ENCODE data around the gene PIK3CG. TPM values are rescaled to one million over a fixed set of nuclear protein-coding genes. Genes with fewer than 3 reads are reported as not detected.
"Not testable (repeated sequence)": the region's sequence is repeated elsewhere in the genome, so short reads cannot be mapped to it uniquely, and the experiment has no call there.

The PIK3CG gene
- total RNA-seq, 1 donor from 2014 or later: 0.50 TPM

DNA sequence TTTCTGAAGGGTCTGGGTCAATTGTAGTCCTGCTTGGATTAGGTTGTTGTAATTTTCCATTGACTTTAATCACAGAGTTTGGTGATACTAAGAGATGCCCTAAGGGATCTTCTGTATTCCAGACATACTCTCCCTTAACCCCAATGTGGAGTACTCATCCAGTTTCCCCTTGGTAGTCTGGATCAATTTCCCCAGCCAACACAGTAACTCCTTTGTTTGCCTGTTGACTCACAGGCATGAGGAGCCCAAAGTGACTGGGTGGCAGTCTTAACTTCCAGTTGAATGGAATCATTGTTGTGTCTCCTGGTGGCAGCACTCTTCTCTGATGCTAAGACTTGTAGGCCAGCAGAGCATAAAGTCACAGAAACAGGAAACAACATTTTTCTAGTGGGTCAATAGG is 41.5 kb upstream of the PIK3CG start:
- no peaks in the 10 kb centered on the region for H3K27me3 ChIP-seq (ENCODE audit: control insufficient read depth, insufficient read depth, low read length)
- H3K36me3 ChIP-seq (ENCODE audit: control insufficient read depth, insufficient read depth, low read length): no peaks in the 10 kb centered on the region
- TF ChIP-seq, protein P1, sequence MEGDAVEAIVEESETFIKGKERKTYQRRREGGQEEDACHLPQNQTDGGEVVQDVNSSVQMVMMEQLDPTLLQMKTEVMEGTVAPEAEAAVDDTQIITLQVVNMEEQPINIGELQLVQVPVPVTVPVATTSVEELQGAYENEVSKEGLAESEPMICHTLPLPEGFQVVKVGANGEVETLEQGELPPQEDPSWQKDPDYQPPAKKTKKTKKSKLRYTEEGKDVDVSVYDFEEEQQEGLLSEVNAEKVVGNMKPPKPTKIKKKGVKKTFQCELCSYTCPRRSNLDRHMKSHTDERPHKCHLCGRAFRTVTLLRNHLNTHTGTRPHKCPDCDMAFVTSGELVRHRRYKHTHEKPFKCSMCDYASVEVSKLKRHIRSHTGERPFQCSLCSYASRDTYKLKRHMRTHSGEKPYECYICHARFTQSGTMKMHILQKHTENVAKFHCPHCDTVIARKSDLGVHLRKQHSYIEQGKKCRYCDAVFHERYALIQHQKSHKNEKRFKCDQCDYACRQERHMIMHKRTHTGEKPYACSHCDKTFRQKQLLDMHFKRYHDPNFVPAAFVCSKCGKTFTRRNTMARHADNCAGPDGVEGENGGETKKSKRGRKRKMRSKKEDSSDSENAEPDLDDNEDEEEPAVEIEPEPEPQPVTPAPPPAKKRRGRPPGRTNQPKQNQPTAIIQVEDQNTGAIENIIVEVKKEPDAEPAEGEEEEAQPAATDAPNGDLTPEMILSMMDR (IDR thresholded peaks at IDR 0.05; ENCODE audit: insufficient read depth, low read length, poor library complexity, severe bottlenecking): no peak
- DNase-seq (ENCODE audit: low read depth): no peak
- no peak overlapping the region for H3K4me3 ChIP-seq (ENCODE audit: low read depth, low read length)

DNA sequence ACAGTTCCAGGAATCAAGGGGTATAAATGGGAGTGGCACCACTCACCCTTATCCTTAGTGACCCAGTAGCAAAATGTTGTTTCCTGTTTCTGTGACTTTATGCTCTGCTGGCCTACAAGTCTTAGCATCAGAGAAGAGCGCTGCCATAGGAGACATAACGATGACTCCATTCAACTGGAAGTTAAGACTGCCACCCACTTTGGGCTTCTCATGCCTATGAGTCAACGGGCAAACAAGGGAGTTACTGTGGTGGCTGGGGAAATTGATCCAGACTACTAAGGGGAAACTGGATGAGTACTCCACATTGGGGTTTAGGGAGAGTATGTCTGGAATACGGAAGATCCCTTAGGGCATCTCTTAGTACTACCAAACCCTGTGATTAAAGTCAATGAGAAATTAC is 40.6 kb upstream of the PIK3CG start:
- Histone ChIP-seq H3K27me3 (ENCODE audit: control insufficient read depth, insufficient read depth, low read length) (no peaks in the 10 kb centered on the region), H3K36me3 (ENCODE audit: control insufficient read depth, insufficient read depth, low read length) (no peaks in the 10 kb centered on the region), H3K4me3 (ENCODE audit: low read depth, low read length) (no peak overlapping the region)
- TF ChIP-seq, protein P1 (IDR thresholded peaks at IDR 0.05; ENCODE audit: insufficient read depth, low read length, poor library complexity, severe bottlenecking): no peak
- no peak for DNase-seq (ENCODE audit: low read depth)

DNA sequence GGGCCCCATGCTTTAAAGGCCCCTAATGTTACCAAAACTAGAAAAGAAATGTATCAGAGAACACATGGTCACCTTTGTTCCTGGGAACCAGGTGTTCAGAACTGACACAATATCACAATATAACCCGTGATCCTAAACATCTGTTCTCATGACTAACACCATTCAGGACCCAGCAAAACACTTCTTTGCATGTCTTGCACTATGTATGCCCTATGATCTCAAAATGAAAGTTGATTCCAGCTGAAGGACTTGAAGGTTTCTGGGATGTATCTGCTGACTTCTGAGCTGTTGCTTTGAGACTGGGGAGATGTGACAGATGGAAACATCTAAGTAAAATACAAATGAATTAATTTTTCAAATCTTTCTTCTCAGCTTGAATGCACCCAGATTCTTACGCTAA is 37.5 kb upstream of the PIK3CG start:
- Histone ChIP-seq H3K27me3 (ENCODE audit: control insufficient read depth, insufficient read depth, low read length) (no peaks in the 10 kb centered on the region), H3K36me3 (ENCODE audit: control insufficient read depth, insufficient read depth, low read length) (no peaks in the 10 kb centered on the region), H3K4me3 (ENCODE audit: low read depth, low read length) (no peak overlapping the region)
- DNase-seq (ENCODE audit: low read depth): no peak
- TF ChIP-seq, protein P1 (IDR thresholded peaks at IDR 0.05; ENCODE audit: insufficient read depth, low read length, poor library complexity, severe bottlenecking): no peak

DNA sequence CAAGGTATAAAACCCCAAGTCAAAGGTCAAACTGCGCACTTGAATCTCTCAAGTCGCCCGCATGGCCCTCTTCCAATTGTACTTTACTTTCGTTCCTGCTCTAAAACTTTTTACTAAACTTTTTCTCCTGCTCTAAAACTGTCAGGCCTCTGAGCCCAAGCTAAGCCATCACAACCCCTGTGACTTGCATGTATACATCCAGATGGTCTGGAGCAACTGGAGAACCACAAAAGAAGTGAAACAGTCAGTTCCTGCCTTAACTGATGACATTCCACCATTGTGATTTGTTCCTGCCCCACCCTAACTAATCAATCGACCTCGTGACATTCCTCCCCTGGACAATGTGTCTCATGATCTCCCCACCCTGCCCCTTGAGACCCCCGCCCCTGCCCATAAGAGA is 35.6 kb upstream of the PIK3CG start:
- DNase-seq (ENCODE audit: low read depth): no peak
- H3K4me3 ChIP-seq (ENCODE audit: low read depth, low read length): no peak overlapping the region
- TF ChIP-seq, protein P1 (IDR thresholded peaks at IDR 0.05; ENCODE audit: insufficient read depth, low read length, poor library complexity, severe bottlenecking): no peak
- no peaks in the 10 kb centered on the region for H3K27me3 ChIP-seq (ENCODE audit: control insufficient read depth, insufficient read depth, low read length)
- no peaks in the 10 kb centered on the region for H3K36me3 ChIP-seq (ENCODE audit: control insufficient read depth, insufficient read depth, low read length)

DNA sequence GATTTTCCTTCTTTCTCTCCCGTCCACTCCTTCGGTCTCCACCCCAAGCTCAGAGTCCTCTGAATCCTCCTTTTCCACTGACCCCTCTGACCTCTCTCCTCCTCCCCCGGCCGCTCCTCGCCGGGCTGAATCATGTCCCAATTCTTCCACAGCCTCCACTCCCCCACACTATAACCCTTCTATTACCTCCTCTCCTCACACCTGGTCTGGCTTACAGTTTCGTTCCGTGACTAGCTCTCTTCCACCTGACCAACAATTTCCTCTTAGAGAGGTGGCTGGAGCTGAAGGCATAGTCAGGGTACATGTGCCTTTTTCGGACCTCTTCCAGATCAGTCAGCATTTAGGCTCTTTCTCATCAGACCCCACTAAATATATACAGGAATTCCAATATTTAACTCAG is 34.2 kb upstream of the PIK3CG start:
- not testable (repeated sequence) for H3K4me3 ChIP-seq (ENCODE audit: low read depth, low read length); DNase-seq (ENCODE audit: low read depth); H3K36me3 ChIP-seq (ENCODE audit: control insufficient read depth, insufficient read depth, low read length); H3K27me3 ChIP-seq (ENCODE audit: control insufficient read depth, insufficient read depth, low read length)

DNA sequence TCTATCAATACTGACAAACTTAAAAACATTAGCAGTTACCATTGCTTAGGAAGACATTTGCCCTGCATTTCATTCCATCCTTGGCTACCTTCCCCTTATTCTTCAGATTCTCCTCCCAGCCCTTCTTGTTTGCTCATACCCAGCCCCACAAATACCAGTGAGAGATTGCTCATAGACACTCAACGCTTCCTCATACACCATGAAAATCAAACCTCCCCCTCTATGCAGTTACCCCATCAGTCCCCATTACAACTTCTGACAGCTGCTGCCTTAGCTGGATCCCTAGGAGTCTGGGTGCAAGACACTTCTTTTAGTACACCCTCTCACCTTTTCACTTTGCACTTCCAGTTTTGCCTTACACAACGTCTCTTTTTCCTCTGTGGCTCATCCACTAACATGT is 28.3 kb upstream of the PIK3CG start:
- TF ChIP-seq, protein P1 (IDR thresholded peaks at IDR 0.05; ENCODE audit: insufficient read depth, low read length, poor library complexity, severe bottlenecking): no peak
- H3K36me3 ChIP-seq (ENCODE audit: control insufficient read depth, insufficient read depth, low read length): no peaks in the 10 kb centered on the region
- DNase-seq (ENCODE audit: low read depth): no peak
- no peak overlapping the region for H3K4me3 ChIP-seq (ENCODE audit: low read depth, low read length)
- no peaks in the 10 kb centered on the region for H3K27me3 ChIP-seq (ENCODE audit: control insufficient read depth, insufficient read depth, low read length)
